GM18868 (cell line): Measurements from ENCODE around the gene S1PR5.
"Not testable (repeated sequence)": the region's sequence is repeated elsewhere in the genome, so short reads cannot be mapped to it uniquely, and the experiment has no call there.

ENCODE experiments used
- ATAC-seq: cut with Tn5 transposase; IDR thresholded peaks from one replicate; pipeline ENCODE4 v1.9.1; 2021; ENCODE audit warnings: mild to moderate bottlenecking, moderate library complexity; ENCODE audit not compliant: unreplicated experiment

S1PR5 gene

DNA sequence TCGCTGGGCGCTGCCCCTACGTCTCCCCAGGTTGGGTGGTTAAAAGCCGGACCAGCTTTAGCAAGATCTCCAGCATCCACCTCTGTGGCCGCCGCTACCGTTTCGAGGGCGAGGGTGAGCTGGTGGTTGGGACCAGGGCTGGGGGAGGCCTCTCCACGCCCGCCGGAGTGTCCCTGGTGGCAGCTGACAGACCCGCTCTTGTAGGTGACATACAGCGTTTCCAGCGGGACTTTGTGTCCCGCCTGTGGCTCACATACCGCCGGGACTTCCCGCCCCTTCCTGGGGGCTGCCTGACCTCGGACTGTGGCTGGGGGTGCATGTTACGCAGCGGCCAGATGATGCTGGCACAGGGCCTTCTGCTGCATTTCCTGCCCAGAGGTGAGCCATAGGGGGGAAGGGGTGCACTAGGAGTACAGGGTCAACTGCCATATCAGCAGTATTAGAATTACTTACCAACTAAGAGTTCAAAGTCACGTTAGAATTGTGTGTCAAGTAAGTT lies 27.6 kb upstream of the S1PR5 start:
- no peak for ATAC-seq

DNA sequence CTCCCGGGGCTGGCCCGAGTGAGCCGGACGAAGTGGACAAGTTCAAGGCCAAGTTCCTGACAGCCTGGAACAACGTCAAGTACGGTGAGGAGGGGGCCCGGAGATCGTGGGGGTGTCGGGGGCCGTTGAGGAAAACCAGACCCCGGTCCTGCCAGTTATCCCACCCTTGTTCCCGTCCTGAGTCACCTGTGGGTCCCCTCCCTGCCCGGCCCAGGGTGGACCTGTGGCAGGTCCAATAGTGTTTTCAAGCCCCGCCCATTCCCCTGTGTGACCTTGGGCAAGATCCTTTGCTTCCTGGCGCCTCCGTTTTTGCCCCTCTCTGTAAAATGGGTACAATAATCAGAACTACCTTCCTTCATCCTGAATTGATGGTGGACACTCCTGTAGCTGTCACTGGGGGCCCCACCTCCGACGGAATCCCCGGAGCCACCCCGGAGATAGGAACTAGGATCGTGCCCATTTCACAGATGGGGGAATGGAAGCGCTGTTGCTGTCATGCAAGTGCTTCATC lies 27.1 kb upstream of the S1PR5 start:
- ATAC-seq = no peak

DNA sequence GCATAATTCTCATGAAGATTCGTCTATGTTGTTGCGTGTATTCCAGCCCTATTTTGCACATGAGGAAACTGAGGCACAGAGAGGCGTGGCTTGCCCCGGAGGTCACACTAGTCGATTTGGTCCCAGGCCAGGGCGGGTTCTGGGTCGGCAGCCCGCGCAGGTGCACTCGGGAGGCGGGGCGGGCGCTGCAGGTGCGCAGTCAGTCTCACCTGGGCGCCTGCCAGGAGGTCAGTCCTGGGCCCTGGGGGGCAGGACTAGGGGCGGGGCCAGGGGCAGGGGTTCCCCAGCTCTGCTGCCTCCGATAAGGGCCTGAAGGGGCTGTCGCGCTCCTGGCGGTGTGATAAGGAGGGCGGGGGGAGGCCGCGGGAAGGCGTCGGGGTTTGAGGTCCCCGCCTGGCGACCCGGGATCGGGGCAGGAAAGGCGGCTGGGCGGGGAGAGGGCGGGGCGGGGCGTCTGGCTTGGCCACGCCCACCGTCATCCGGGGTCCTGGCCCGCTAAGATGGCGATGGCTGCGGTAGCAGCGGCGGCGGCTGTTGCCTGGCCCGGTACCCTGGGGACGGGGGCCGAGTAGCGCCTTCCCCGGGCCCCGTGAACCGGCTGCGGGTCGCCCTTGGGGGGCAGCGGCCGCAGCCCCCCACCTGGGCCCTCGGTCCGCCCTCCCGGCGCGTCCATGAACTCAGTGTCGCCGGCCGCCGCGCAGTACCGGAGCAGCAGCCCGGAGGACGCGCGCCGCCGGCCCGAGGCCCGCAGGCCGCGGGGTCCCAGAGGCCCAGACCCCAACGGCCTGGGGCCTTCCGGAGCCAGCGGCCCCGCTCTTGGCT lies 26.4 kb upstream of the S1PR5 start, which contains the start of gene ATG4D:
TSS of gene ATG4D (plus strand) at position 485 of the 822 bp plus-strand sequence. CDS start at position 672, 187 bp downstream.
- peak; percentile 65 for ATAC-seq

GRCh38 chr19:10543059-10543419 lies 25.8 kb upstream of the S1PR5 start:
- no peak for ATAC-seq

DNA sequence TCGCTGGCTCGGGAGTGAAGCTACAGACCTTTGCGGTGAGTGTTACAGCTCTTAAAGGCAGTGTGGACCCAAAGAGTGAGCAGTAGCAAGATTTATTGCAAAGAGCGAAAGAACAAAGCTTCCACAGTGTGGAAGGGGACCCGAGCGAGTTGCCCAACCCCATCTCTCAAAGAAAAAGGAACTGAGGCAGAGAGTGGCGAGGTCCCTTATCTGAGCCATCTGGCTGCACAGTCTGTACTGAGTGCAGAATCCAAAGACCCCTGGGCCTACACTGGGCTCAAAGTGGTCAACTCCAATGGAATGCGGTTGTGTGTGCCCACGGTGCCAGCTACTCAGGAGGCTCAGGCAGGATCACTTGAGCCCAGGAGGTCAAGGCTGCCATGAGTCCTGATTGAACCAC lies 21.8 kb upstream of the S1PR5 start:
- not testable (repeated sequence) for ATAC-seq

GRCh38 chr19:10538204-10538983 lies 21.1 kb upstream of the S1PR5 start:
- ATAC-seq = no peak

DNA sequence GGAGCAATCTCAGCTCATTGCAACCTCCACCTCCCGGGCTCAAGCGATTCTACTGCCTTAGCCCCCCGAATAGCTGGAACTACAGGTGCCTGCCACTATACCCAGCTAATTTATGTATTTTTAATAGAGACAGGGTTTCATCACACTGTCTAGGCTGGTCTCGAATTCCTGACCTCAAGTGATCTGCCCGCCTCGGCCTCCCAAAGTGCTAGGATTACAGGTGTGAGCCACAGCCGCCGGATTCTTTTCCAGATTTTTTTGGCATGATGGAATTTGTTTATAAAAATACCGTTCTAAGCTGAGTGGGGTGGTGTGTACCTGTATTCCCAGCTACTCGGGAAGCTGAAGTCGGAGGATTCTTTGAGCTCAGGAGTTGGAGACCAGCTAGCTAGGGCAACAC lies 20.4 kb upstream of the S1PR5 start:
- no peak for ATAC-seq

- ATAC-seq = no peak
Observed at GRCh38 chr19:10535613-10536012, 18.4 kb upstream of the S1PR5 start.

DNA sequence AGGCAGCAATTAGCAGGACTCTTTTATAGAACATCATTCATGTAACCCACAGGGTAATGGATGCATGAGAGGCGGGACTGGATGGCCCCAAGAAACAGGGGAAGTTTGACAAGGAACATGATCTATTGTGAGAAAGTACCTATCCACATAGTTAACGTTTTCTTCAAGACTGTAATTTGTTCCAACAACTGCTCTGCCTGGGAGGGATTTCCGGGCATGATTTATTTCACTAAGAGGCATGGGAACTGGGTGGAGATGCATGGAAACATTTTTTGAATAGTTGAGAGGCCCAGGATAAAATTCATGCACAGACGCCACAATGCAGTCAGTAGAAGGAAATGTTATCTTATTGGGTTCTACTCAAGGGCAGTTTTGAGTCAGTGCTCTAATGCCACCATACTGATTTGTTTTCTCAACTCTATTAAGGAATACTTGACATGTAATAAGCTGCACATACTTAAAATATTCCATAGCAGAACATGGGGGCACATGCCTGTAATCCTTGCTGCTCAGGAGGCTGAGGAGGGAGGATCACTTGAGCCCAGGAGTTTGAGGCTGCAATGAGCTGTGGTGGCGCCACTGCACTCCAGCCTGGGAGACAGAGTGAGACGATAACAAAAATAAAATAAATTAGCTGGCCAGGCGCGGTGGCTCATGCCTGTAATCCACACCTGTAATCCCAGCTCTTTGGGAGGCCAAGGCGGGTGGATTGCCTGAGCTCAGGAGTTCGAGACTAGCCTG lies 16.6 kb upstream of the S1PR5 start:
- no peak for ATAC-seq

DNA sequence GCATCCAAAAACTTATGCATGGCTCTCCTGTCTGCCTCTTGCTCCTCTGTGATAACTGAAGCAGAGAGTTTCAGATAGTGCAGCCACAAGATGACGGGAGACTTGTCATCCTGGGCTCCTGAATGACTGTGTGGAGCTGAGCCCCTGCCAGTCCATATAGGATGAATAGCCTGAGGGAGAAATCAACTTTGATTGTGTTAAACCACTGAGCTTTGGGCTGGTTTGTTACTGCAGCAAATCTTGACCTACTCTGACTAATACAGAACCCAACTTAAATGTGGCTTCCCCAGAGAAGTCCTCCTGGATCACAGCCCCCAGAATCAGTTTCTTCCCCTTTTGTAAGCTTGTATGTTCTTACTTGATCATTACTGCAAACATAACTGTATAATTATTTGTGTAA lies 15.2 kb upstream of the S1PR5 start:
- no peak for ATAC-seq

- ATAC-seq = not testable (repeated sequence)
Observed at GRCh38 chr19:10526887-10527286, 9.6 kb upstream of the S1PR5 start.

GRCh38 chr19:10525636-10526035 lies 8.4 kb upstream of the S1PR5 start:
- ATAC-seq = no peak

- ATAC-seq = no peak
Observed at GRCh38 chr19:10523135-10523636, 5.9 kb upstream of the S1PR5 start.

GRCh38 chr19:10521461-10522171 lies 4.4 kb upstream of the S1PR5 start:
- no peak for ATAC-seq

GRCh38 chr19:10520652-10521318 lies 3.5 kb upstream of the S1PR5 start:
- no peak for ATAC-seq

DNA sequence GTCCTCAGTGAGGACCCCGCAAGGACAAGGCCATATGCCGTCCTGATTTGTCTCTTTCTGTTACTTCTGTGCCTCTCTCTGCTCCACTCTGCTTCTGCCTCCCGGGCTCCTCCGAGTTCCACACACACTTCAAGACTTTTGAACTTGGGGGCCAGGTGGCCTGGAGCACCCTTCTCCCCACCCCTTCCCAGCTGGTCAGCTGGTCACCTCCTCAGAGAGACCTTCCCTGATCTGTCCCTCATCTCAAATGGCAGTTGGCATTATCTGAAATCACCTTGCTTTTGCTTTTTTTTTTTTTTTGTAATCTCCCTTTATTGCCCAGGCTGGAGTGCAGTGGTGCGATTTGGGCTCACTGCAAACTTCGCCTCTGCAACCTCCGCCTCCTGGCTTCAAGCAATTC lies 2.2 kb upstream of the S1PR5 start:
- ATAC-seq = no peak

GRCh38 chr19:10518444-10519361 lies 1.5 kb upstream of the S1PR5 start:
- ATAC-seq = no peak

DNA sequence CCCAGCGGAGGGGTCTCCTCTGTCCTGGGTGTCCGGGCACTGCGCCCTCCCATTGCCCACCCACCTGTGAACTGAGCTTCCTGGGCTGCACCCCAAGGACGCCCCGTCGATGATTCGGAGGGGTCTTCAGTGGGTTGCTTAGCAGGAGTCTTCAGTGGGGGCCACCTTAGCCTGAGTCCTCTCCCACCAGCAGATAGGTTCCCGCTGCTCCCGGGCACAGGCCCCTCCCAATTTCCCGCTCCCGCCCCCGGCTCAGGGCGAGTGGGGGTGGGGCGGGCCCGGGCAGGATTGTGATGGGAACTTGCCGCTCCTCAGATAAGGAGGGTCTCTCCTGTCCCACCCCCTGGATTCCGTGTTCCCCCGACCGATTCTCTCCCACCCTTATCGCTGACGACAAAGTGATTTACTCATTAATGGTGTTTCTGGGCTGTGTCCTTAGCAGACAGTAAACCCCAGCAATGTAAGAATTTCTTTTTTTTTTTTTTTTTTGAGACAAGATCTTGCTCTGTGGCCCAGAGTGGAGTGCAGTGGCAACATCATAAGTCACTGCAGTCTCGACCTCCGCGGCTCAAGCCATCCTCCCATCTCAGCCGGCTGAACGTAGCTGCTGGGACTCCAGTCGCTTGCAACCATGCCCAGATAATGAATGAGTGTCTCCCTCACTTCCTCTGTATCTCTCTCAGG lies 655 bp upstream of the S1PR5 start:
- no peak for ATAC-seq
